Neutrophil (primary cell): ENCODE results near the gene WNT7B.

ENCODE experiments used
- H3K27ac ChIP-seq: fragments of 200-600 bp; sonication (generic); 2 replicates; pipeline ENCODE4 v1.5.1; 2016; ENCODE audit warnings: mild to moderate bottlenecking, moderate library complexity
- H3K27me3 ChIP-seq: fragments of 200-600 bp; sonication (generic); 2 replicates; pipeline ENCODE4 v1.6.0; 2016; ENCODE audit warnings: mild to moderate bottlenecking
- H3K36me3 ChIP-seq: fragments of 200-600 bp; sonication (generic); 2 replicates; pipeline ENCODE4 v1.5.1; 2017
- H3K4me1 ChIP-seq, 2 experiments: fragments of 200-600 bp in 1 of 2; sonication (generic) in 1 of 2; 1 replicate in 1 of 2; 2 replicates in 1 of 2; pipeline versions ENCODE4 v1.5.1 to v1.6.1; 2013 to 2016; ENCODE audit warnings: low read depth in 1 of 2, low read length in 1 of 2, mild to moderate bottlenecking in 1 of 2, moderate library complexity in 1 of 2; ENCODE audit not compliant: control insufficient read depth in 1 of 2, insufficient read depth in 1 of 2
- H3K4me3 ChIP-seq, 2 experiments: fragments of 200-600 bp in 1 of 2; sonication (generic) in 1 of 2; 1 replicate in 1 of 2; 2 replicates in 1 of 2; pipeline ENCODE4 v1.5.1; 2013 to 2016; ENCODE audit warnings: low read depth in 1 of 2, low read length in 1 of 2, mild to moderate bottlenecking in 1 of 2, moderate library complexity in 1 of 2
- H3K9me3 ChIP-seq: fragments of 200-600 bp; sonication (generic); 2 replicates; pipeline ENCODE4 v1.5.1; 2016
- TF ChIP-seq, protein P1 (sequence below): fragments of 200-600 bp; sonication (generic); IDR thresholded peaks from 2 replicates; pipeline ENCODE4 v1.5.1; 2016; ENCODE audit warnings: antibody characterized with exemption

WNT7B gene

DNA sequence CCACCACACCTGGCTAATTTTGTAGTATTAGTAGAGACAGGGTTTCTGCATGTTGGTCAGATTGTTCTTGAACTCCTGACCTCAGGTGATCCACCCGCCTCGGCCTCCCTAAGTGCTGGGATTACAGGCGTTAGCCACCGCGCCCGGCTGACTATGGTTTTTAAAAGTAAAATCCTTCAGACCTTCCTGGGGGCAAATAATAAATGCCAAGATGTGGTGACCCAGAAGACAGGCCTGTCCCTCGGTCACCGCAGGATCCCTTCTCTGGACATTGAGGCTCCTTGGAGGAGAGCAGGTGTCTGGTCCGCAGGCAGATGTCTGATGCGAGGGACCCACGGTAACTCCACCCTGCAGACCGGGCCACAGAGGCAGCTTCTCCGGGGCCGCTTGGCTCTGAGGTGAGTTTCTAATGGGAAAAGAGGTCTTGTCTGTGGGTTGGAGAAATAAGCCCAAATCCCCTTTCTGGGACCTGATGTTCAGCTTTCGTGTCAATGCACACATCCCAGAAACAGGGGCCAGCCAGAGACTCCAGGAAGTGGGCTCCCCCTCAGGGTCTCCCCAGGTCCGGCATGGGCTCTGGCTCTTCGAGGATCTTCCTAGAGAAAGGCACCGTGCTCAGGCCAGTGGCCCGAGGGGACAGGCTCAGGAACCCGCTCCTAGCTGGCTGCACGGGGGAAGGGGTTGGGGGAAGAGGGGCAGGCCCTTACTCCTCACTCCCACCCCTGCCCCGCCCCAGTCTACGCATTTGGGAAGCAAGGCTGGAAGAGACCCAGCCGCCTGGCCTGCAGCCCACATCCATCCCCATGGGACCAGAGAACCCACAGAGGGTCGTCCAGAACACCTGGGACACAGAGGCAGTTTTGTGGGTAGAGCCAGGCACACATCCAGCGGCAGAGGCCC, 100.6 kb downstream of the WNT7B start:
- Histone ChIP-seq H3K4me3 (no peak overlapping the region), H3K36me3 (no peaks in the 10 kb centered on the region), H3K27me3 (peaks cover 91% of the 10 kb centered on the region), H3K27ac (no peak overlapping the region), H3K9me3 (no peaks in the 10 kb centered on the region), H3K4me1 (no peaks in the 10 kb centered on the region)
- TF ChIP-seq, protein P1, sequence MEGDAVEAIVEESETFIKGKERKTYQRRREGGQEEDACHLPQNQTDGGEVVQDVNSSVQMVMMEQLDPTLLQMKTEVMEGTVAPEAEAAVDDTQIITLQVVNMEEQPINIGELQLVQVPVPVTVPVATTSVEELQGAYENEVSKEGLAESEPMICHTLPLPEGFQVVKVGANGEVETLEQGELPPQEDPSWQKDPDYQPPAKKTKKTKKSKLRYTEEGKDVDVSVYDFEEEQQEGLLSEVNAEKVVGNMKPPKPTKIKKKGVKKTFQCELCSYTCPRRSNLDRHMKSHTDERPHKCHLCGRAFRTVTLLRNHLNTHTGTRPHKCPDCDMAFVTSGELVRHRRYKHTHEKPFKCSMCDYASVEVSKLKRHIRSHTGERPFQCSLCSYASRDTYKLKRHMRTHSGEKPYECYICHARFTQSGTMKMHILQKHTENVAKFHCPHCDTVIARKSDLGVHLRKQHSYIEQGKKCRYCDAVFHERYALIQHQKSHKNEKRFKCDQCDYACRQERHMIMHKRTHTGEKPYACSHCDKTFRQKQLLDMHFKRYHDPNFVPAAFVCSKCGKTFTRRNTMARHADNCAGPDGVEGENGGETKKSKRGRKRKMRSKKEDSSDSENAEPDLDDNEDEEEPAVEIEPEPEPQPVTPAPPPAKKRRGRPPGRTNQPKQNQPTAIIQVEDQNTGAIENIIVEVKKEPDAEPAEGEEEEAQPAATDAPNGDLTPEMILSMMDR = no peak

DNA sequence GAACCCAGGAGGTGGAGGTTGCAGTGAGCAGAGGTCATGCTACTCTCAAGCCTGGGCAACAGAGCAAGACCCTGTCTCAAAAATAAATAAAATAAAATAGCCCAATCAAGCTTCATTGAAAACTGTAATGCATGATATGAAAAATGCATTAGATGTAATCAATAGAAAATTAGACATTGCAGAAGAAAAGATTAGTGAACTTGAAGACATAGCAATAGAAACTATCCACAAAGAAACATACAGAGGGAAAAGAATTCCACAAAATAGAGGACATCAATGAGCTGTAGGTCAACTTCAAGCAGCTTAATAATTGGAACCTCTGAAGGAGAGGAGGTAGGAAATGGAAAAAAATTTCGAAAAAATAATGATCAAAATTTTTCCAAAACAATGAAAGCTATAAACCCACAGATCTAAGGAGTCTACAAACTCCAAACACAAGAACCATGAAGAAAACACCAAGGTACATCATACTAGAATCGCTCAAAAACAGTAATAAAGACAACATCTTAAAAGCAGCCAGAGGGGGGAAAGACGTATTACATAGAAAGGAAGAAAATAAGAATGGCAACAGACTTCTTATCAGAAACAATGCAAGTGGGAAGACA, 104.2 kb downstream of the WNT7B start:
- no peak overlapping the region for H3K4me3 ChIP-seq
- no peaks in the 10 kb centered on the region for H3K9me3 ChIP-seq
- H3K36me3 ChIP-seq = no peaks in the 10 kb centered on the region
- TF ChIP-seq, protein P1 = no peak
- peaks cover 89% of the 10 kb centered on the region for H3K27me3 ChIP-seq
- H3K27ac ChIP-seq = no peak overlapping the region
- H3K4me1 ChIP-seq = no peaks in the 10 kb centered on the region

DNA sequence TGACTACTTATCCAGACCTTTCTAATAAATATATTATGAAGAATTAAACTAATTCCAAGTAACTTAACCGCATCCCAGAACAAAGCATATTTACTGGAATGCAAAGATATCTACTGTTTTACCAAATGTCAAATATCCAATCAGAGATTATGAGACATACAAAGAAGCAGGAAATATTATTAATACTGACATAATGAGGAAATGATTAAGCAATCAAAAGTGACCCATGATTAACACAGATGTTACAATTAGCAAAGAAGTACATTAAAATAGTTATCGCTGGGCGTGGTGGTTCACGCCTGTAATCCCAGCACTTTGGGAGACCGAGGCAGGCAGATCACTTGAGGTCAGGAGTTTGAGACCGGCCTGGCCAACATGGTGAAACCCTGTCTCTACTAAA, 105.2 kb downstream of the WNT7B start:
- TF ChIP-seq, protein P1 = no peak
- no peak overlapping the region for H3K27ac ChIP-seq
- no peaks in the 10 kb centered on the region for H3K4me1 ChIP-seq
- H3K27me3 ChIP-seq = peaks cover 89% of the 10 kb centered on the region
- no peak overlapping the region for H3K4me3 ChIP-seq
- no peaks in the 10 kb centered on the region for H3K9me3 ChIP-seq
- H3K36me3 ChIP-seq = no peaks in the 10 kb centered on the region
